Embryonic facial prominence (tissue), 1 donor: ENCODE measurements around the gene LTBP3.
"Not testable (repeated sequence)": the region's sequence is repeated elsewhere in the genome, so short reads cannot be mapped to it uniquely, and the experiment has no call there.

Experiments used
- DNase-seq: peaks from one replicate; pipeline ENCODE4 v3.0.0-alpha.2; 2016; ENCODE audit errors: extremely low spot score

Gene LTBP3

GRCh38 chr11:65537296-65537597 is 20.9 kb downstream of the LTBP3 start:
- no peak for DNase-seq

DNA sequence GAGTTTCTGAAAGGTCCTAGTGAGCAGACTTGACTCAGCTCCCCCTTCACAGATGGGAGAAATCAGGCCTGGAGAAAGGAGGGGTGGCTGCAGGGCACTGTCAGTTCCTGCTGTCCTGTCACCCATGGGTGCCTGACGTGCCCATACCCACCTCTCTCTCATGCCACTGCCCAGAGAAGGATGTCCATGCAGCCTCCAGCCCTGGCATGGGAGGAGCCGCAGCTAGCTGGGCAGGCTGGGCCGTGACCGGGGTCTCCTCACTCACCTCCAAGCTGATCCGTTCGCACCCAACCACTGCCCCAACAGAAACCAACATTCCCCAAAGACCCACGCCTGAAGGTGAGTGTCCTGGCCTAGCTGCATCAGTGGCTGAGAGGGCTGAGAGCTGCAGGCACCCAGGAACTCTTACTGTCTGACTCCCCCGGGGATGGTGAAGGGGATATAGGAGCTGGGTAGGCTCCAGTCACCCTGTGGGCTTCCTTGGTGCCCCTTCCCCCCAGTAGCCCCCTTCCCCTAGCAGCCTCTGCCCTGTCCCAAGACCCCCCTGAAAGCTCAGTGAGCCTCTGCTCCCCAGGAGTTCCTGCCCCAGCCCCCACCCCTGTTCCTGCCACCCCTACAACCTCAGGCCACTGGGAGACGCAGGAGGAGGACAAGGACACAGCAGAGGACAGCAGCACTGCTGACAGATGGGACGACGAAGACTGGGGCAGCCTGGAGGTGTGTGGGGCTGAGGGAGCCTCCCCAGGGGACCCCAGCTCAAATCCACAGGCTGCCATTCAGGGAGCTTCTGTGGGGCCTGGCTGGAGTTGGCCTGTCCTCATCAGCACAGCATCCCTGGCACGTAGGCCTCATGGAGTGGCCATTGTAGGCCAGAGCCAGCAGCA is 21.5 kb downstream of the LTBP3 start:
- DNase-seq: no peak

DNA sequence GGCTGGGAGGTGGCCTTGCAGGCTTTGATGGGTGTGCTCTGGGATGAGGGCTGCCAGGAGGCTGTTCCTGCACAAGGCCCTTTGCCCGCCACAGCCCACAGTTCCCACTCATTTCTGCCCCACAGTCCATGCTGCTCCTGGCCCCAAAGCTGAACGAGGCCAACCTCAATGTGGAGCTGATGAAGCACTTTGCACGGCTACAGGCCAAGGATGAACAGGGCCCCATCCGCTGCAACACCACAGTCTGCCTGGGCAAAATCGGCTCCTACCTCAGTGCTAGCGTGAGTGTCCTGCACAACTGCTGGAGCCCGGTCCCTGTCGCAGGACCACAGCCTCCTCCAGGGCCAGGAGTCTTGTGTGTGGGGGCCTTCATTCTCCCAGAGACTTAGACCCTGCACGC is 23.1 kb downstream of the LTBP3 start:
- DNase-seq: no peak

DNA sequence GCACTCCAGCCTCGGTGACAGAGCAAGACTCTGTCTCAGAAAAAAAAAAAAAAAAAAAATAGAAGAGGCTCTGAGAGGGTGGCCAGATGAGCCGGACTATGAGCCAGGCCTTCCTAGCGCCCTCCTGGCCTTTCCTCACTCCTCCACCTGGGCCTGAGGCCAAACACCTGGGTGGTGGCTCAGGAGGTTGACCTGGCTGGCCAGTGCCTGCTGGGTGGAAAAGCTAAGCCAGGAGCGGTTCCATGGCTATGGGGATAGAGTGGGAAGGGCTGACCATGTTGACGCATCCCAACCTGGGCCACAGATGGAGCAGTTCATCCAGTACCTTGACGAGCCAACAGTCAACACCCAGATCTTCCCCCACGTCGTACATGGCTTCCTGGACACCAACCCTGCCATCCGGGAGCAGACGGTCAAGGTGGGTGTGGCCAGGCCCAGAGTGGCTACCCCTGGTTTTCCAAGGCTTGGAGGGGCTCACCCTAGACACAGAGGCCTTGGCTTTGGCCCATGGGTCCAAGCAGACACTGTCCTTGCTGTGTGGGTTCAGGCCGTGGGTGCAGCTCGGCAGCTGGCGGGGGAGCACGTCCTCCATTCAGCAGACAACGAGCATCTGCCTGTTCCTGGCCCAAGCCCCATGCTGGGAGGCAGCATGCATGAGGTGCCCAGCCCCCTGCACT is 25.6 kb downstream of the LTBP3 start:
- DNase-seq: no peak

DNA sequence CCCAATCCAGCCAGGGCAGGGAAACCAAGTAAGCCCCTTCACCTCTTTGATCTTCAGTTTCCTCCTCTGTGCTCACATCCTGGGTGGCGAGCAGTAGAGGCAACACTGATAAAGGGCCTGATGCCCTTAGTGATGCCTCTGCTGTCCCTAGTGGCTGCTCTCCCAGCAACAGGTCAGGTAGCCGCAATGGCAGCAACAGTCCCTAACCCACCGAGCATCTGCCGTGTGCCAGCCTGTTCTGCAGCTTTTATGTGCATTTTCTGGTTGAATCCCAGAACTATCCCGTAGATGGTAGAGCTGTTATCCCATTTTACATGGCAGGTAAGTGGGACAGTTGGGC is 28.0 kb downstream of the LTBP3 start:
- DNase-seq: no peak

- DNase-seq: no peak
Observed at GRCh38 chr11:65529475-65530156, 28.5 kb downstream of the LTBP3 start.

DNA sequence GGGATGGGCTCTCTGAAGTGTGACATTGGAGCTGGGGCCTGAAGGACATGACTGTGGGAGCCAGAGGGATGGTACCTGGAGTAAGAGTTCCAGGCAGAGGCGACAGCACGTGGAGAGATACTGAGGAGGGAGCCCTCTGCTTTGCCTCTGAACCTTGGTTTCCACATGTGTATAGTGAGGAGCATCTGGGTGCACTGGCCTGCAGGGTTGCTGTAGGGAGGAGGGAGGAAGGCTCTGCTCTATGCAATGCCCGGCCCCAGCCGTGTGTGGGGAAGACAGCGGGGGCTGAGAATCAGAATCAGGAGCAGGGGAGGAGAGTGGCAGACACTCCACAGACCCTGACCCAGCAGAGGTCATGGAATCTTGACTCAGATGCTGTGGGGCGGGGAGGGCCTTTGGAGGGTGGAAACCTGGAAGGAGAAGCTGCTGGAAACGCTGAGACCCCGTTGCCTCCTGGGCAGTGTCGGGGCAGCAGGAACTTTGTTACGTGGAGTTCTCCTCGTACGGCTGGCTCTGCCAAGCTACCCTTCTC is 29.3 kb downstream of the LTBP3 start:
- no peak for DNase-seq

GRCh38 chr11:65526744-65527143 is 31.4 kb downstream of the LTBP3 start:
- DNase-seq: no peak

DNA sequence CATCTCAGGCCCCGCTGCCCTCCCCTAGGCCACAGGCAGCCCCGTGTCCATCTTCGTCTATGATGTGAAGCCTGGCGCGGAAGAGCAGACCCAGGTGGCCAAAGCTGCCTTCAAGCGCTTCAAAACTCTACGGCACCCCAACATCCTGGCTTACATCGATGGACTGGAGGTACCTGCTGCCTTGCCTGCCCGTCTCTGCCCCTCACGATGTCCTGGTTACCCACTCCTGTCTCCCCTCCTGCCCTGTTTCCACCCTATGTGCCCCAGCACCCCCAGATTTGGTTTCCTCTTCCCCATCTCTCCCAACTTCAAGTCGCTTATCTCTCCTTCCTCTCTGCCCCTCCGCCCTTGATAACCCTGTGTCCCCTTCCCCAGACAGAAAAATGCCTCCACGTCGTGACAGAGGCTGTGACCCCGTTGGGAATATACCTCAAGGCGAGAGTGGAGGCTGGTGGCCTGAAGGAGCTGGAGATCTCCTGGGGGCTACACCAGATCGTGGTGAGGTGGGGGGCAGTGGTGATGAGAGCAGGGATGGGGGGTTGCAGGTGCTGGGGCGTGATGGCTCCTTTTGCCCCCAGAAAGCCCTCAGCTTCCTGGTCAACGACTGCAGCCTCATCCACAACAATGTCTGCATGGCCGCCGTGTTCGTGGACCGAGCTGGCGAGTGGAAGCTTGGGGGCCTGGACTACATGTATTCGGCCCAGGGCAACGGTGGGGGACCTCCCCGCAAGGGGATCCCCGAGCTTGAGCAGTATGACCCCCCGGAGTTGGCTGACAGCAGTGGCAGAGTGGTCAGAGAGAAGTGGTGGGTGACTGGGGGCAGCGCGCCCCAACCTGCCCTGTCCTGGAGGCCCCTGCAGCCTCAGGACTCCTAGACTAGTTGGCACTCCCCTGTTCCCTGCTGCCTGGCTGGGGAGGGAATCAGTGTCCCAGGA is 32.3 kb downstream of the LTBP3 start:
- no peak for DNase-seq

DNA sequence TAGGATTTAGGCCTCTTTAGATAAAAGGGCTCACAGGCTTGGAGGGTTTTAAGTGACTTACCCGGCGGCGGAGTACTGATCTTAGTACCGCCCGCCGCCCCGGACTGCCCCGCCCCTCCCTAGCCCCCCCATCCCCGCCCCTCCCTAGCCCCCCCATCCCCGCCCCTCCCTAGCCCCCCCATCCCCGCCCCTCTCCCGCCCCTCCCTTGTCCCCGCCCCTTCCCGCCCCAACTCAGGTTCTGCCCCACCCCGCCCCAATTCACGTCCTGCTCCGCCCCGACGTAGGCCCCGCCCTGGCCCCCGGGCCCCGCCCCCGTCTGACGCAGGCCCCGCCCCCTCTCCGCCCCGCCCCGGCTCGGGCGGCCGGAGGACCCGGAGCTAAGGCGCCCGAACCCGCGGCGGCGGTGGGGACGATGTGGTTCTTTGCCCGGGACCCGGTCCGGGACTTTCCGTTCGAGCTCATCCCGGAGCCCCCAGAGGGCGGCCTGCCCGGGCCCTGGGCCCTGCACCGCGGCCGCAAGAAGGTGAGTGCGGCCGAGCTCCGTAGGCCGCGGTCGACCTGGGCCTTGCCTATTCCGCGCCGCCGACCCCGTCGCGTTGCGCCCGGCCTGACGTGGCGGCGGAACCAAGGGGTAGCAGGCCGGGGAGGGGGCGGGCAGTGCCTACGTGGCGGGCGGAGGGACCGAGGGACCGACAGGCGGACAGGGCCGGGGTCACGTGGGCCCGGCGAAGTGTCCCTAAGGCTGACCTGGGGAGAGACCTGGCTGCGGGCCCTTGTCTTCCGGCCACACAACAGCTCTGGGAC is 33.2 kb downstream of the LTBP3 start, which contains the start of gene SCYL1:
Gene SCYL1 (plus strand): TSS at position 343 of the 805 bp plus-strand sequence. CDS start 71 bp downstream, at position 414.
- DNase-seq: no peak

GRCh38 chr11:65524014-65524740 is 34.0 kb downstream of the LTBP3 start:
- no peak for DNase-seq

GRCh38 chr11:65523631-65523968 is 34.6 kb downstream of the LTBP3 start:
- not testable (repeated sequence) for DNase-seq

DNA sequence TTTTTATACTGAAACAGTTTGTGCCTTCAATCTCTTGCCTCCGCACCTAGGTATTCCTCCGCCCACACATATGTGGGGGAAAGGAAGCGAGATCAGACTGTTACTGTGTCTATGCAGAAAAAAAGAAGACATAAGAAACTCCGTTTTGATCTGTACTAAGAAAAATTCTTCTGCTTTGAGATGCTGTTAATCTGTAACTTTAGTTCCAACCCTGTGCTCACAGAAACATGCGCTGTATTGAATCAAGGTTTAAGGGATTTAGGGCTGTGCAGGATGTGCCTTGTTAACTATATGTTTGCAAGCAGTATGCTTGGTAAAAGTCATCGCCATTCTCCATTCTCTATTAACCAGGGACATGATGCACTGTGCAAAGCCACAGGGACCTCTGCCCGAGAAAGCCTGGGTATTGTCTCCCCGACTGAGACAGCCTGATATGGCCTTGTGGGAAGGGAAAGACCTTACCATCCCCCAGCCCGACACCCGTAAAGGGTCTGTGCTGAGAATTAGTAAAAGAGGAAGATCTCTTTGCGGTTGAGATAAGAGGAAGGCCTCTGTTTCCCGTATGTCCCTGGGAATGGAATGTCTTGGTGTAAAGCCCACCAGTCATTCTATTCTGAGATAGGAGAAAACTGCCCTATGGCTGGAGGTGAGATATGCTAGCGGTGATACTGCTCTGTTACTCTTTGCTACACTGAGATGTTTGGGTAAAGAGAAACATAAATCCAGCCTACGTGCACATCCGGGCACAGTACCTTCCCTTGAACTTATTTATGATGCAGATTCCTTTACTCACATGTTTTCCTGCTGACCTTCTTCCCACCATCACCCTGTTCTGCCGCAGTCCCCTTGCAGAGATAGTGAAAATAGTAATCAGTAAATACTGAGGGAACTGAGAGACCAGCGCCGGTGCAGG is 35.2 kb downstream of the LTBP3 start:
- not testable (repeated sequence) for DNase-seq

GRCh38 chr11:65521777-65522521 is 36.2 kb downstream of the LTBP3 start:
- DNase-seq: not testable (repeated sequence)

- not testable (repeated sequence) for DNase-seq
Observed at GRCh38 chr11:65518941-65519549, 39.1 kb downstream of the LTBP3 start.

GRCh38 chr11:65516135-65516968 is 41.8 kb downstream of the LTBP3 start:
- no peak for DNase-seq

GRCh38 chr11:65512311-65512710 is 45.8 kb downstream of the LTBP3 start:
- not testable (repeated sequence) for DNase-seq
